T47D (cell line): ENCODE measurements around the gene DHX34.
"Not testable (repeated sequence)": the region's sequence is repeated elsewhere in the genome, so short reads cannot be mapped to it uniquely, and the experiment has no call there.

Experiments
- DNase-seq, 2 experiments: peaks; one replicate each; pipeline versions ENCODE4 v3.0.0 to v3.0.0-alpha.2; 2011 to 2012; ENCODE audit warnings: low read depth in 1 of 2, low spot score in 1 of 2
- JUND ChIP-seq: IDR thresholded peaks from 2 replicates; pipeline ENCODE4 v1.6.1; 2012; ENCODE audit warnings: low read depth
- in situ Hi-C: cut with HindIII; loops from 2 replicates; pipeline ENCODE4 v1.10.0; 2016; ENCODE audit warnings: low sequenced_read_pairs, low pct_unique_long_range_greater_than_20kb

The DHX34 gene

GRCh38 chr19:47411101-47411500, 62.0 kb downstream of the DHX34 start:
- no peak for TF ChIP-seq JUND
- no peak for DNase-seq
- in situ Hi-C loops: no loop called here

- DNase-seq, in situ Hi-C loops: not testable (repeated sequence)
Observed at GRCh38 chr19:47411696-47412095, 62.6 kb downstream of the DHX34 start.

GRCh38 chr19:47413941-47414340, 64.8 kb downstream of the DHX34 start:
- DNase-seq: no peak
- in situ Hi-C loops: no loop called here
- no peak for TF ChIP-seq JUND

GRCh38 chr19:47414469-47414868, 65.4 kb downstream of the DHX34 start:
- in situ Hi-C loops: no loop called here
- TF ChIP-seq JUND: no peak
- DNase-seq: peak; percentile 79 to 80

- in situ Hi-C loops: no loop called here
- no peak for DNase-seq
- TF ChIP-seq JUND: no peak
Observed at GRCh38 chr19:47415953-47416642, 67.0 kb downstream of the DHX34 start.

GRCh38 chr19:47416643-47416985, 67.5 kb downstream of the DHX34 start:
- no peak for TF ChIP-seq JUND
- in situ Hi-C loops: no loop called here
- no peak for DNase-seq

- TF ChIP-seq JUND: no peak
- in situ Hi-C loops: no loop called here
- DNase-seq: no peak
Observed at GRCh38 chr19:47417107-47417745, 68.1 kb downstream of the DHX34 start.

GRCh38 chr19:47417746-47418691, 68.9 kb downstream of the DHX34 start:
- TF ChIP-seq JUND: no peak
- DNase-seq: no peak

GRCh38 chr19:47418692-47419029, 69.5 kb downstream of the DHX34 start:
- DNase-seq: no peak
- in situ Hi-C loops: no loop called here

More at GRCh38 chr19:47417746-47418691, 68.9 kb downstream of the DHX34 start:
- in situ Hi-C loops: no loop called here

GRCh38 chr19:47419030-47419783, 70.1 kb downstream of the DHX34 start, which contains the start of gene MEIS3:
Gene MEIS3, minus strand, starts transcription at chr19:47419527. Its CDS starts 446 bp downstream, at chr19:47419081.
- DNase-seq: no peak
- in situ Hi-C loops: no loop called here
- TF ChIP-seq JUND: no peak

More at GRCh38 chr19:47418692-47419029, 69.5 kb downstream of the DHX34 start:
- no peak for TF ChIP-seq JUND

- no peak for DNase-seq
- TF ChIP-seq JUND: no peak
- in situ Hi-C loops: no loop called here
Observed at GRCh38 chr19:47419789-47420188, 70.7 kb downstream of the DHX34 start.

GRCh38 chr19:47421244-47421786, 72.2 kb downstream of the DHX34 start:
- no peak for TF ChIP-seq JUND
- DNase-seq: no peak
- in situ Hi-C loops: no loop called here
